ENCODE measurements around the gene TLCD4. TPM values are rescaled to one million over a fixed set of nuclear protein-coding genes. Genes with fewer than 3 reads are reported as not detected.

TLCD4 gene, protein sequence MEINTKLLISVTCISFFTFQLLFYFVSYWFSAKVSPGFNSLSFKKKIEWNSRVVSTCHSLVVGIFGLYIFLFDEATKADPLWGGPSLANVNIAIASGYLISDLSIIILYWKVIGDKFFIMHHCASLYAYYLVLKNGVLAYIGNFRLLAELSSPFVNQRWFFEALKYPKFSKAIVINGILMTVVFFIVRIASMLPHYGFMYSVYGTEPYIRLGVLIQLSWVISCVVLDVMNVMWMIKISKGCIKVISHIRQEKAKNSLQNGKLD
- not detected in 2 replicates for total RNA-seq (2014; rRNA removed; shearing (Covaris generic))
- total RNA-seq (2022): not detected in 2 replicates
- Bru-seq, nascent RNA: percentile 12 among the genes with signal in this experiment
- BruChase-seq, experiment 1, labeled RNA remaining after a 6-hour chase: percentile 12 among the genes with signal in this experiment
- BruChase-seq, experiment 2, labeled RNA remaining after a 2-hour chase: percentile 22 among the genes with signal in this experiment
- long read RNA-seq: 0 reads

DNA sequence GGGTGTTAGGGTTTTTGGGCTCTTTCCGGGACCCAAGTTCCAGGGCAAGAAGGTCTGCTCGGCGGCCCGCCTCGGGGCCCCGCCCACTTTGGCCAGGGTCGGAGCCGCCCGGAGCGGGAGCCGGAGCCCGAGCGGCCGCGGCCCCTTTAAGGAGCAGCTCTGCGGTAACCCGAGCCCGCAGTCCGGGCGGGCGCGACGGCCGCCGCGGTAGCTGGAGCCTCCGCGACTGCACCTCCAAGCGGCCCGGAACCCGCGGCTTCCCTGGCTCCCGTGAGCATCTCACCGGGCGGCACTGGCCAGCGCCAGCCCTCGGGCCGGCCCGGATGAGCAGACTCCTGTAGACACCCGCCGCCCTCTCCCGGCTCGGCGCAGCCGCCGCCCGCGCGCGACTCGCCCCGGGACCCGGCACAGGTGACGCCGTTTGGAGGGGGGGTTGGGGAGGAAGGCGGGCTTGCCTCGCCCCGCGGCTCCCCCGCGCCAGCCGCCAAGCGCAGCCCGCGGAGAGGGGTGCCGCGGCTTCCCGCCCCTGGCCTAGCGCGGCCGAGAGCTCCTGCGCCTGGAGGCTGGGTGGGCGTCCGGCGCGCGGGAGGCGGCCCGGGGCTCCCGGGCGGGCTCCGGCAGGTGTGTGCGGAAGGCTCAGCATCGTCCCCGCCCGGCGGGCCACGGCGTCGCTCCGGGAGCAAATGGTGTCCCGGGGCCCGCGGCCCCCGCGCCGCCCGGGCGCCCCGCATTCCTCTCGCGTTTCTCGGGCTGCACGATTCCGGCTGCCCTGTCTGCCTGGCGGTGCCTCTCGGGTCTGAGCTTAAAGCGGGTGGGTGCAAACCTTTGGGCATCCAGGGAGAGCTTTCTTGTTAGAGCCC, at the start of gene TLCD4:
Gene TLCD4 (plus strand): TSS at position 149 of the 860 bp plus-strand sequence. CDS start 26,547 bp downstream, outside the sequence.
- Histone ChIP-seq H3K4me2 (ENCODE audit: low read length) (peak within 1 kb of the TSS; percentile 62), H2AFZ (ENCODE audit: low read length) (no peak within 1 kb of the TSS), H3K4me3 (ENCODE audit: low read depth, low read length, poor library complexity, severe bottlenecking) (peak within 1 kb of the TSS; percentile 50), H3K36me3 (ENCODE audit: insufficient read depth, low read length) (no peaks in the 10 kb centered on the region), H3K9me2 (ENCODE audit: insufficient read depth, low read length) (no peaks in the 10 kb centered on the region), H4K20me1 (ENCODE audit: insufficient read depth, low read length) (no peaks in the 10 kb centered on the region), H3K79me2 (ENCODE audit: insufficient read depth, low read depth, low read length) (no peaks in the 10 kb centered on the region), H3K4me1 (ENCODE audit: insufficient read depth, low read length, poor library complexity, severe bottlenecking) (peaks cover 5% of the 10 kb centered on the region), H3K9me3 (ENCODE audit: low read length) (no peaks in the 10 kb centered on the region), H3K27ac (ENCODE audit: low read depth, low read length, poor library complexity, severe bottlenecking) (no peak within 1 kb of the TSS)
- CTCF ChIA-PET (ENCODE audit: unreplicated experiment): interaction anchor here (0.6 kb wide), 2 partner anchors 15 to 117 kb away, joined by 5 to 6 read pairs; no protein-coding TSS in a partner anchor
- intact Hi-C loops (cut with micrococcal nuclease; ENCODE audit: unreplicated experiment): loop anchor here (2.0 kb wide), 1 partner anchor 33 kb away; no protein-coding TSS in a partner anchor
- POLR2A ChIA-PET: interaction anchor here (1.8 kb wide), 1 partner anchor 18 kb away, joined by 4 read pairs; no protein-coding TSS in a partner anchor
- no peak for DNase-seq (ENCODE audit: low spot score)
- no TSS peak for BruUV-seq (replicated peaks)
- TF ChIP-seq, protein P1, sequence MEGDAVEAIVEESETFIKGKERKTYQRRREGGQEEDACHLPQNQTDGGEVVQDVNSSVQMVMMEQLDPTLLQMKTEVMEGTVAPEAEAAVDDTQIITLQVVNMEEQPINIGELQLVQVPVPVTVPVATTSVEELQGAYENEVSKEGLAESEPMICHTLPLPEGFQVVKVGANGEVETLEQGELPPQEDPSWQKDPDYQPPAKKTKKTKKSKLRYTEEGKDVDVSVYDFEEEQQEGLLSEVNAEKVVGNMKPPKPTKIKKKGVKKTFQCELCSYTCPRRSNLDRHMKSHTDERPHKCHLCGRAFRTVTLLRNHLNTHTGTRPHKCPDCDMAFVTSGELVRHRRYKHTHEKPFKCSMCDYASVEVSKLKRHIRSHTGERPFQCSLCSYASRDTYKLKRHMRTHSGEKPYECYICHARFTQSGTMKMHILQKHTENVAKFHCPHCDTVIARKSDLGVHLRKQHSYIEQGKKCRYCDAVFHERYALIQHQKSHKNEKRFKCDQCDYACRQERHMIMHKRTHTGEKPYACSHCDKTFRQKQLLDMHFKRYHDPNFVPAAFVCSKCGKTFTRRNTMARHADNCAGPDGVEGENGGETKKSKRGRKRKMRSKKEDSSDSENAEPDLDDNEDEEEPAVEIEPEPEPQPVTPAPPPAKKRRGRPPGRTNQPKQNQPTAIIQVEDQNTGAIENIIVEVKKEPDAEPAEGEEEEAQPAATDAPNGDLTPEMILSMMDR (conservative IDR thresholded peaks at IDR 0.05; ENCODE audit: low read length): no peak
- no peak for TF ChIP-seq EZH2phosphoT487 (IDR thresholded peaks at IDR 0.05; ENCODE audit: borderline replicate concordance, low read depth, low read length)

DNA sequence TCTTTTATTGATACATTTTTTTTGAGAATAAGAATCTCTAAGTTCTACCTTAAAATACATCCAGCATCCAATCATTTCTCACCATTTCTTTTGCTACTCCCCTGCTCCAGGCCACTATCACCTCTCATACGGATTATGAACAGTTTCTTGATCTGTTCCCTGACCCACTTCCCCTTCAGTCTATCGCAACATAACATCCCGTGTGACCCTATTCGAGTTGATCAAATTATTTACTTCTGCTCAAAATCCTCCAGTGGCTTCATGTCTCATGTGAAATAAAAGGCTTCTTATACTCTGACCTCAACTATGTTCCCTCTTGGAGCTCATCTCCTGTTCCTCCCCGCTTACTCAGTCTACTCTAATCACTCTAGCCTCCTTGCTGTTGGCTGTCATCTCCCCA, 49.6 kb upstream of the TLCD4 start:
- Histone ChIP-seq H3K79me2 (ENCODE audit: insufficient read depth, low read depth, low read length) (peaks cover 7% of the 10 kb centered on the region; the same call in 1 of the 2 replicates), H3K4me2 (ENCODE audit: low read length) (no peak overlapping the region), H3K27ac (ENCODE audit: low read depth, low read length, poor library complexity, severe bottlenecking) (no peak overlapping the region), H3K36me3 (ENCODE audit: insufficient read depth, low read length) (peaks cover 6% of the 10 kb centered on the region; the same call in 1 of the 2 replicates), H3K9me3 (ENCODE audit: low read length) (no peaks in the 10 kb centered on the region), H4K20me1 (ENCODE audit: insufficient read depth, low read length) (no peaks in the 10 kb centered on the region), H3K4me1 (ENCODE audit: insufficient read depth, low read length, poor library complexity, severe bottlenecking) (peaks cover 12% of the 10 kb centered on the region), H2AFZ (ENCODE audit: low read length) (no peak overlapping the region), H3K4me3 (ENCODE audit: low read depth, low read length, poor library complexity, severe bottlenecking) (no peak overlapping the region), H3K9me2 (ENCODE audit: insufficient read depth, low read length) (no peaks in the 10 kb centered on the region)
- CTCF ChIA-PET (ENCODE audit: unreplicated experiment): no interaction called here
- no TSS peak for BruUV-seq (replicated peaks)
- intact Hi-C loops (cut with micrococcal nuclease; ENCODE audit: unreplicated experiment): no loop called here
- POLR2A ChIA-PET: no interaction called here
- no peak for DNase-seq (ENCODE audit: low spot score)
- TF ChIP-seq EZH2phosphoT487 (IDR thresholded peaks at IDR 0.05; ENCODE audit: borderline replicate concordance, low read depth, low read length): no peak
- TF ChIP-seq, protein P1 (conservative IDR thresholded peaks at IDR 0.05; ENCODE audit: low read length): no peak
